ENCODE results near the gene LANCL3.

Gene LANCL3

DNA sequence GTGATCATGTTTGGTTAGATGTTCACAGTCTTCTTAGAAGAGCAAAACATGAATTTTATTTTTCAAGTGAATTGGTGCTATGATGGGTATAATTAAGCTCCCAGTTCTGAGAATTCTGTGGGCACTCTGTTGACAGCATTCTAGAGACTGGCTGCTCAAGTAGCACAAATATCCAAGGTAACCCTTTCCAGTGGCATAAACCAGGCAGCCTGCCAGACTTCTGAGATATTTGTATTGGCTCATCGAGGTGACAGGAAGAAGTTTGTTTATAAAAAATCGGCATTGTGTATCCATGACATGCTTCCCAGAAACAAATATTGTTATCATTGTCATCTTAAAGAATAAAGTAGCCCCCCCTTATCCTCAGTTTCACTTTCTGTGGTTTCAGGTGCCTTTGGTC, 28.3 kb downstream of the LANCL3 start:
- TF ChIP-seq CEBPB (IDR thresholded peaks at IDR 0.05) (no peak), RAD21 (IDR thresholded peaks at IDR 0.05; ENCODE audit: low read depth) (no peak)
- TF ChIP-seq, protein P1, sequence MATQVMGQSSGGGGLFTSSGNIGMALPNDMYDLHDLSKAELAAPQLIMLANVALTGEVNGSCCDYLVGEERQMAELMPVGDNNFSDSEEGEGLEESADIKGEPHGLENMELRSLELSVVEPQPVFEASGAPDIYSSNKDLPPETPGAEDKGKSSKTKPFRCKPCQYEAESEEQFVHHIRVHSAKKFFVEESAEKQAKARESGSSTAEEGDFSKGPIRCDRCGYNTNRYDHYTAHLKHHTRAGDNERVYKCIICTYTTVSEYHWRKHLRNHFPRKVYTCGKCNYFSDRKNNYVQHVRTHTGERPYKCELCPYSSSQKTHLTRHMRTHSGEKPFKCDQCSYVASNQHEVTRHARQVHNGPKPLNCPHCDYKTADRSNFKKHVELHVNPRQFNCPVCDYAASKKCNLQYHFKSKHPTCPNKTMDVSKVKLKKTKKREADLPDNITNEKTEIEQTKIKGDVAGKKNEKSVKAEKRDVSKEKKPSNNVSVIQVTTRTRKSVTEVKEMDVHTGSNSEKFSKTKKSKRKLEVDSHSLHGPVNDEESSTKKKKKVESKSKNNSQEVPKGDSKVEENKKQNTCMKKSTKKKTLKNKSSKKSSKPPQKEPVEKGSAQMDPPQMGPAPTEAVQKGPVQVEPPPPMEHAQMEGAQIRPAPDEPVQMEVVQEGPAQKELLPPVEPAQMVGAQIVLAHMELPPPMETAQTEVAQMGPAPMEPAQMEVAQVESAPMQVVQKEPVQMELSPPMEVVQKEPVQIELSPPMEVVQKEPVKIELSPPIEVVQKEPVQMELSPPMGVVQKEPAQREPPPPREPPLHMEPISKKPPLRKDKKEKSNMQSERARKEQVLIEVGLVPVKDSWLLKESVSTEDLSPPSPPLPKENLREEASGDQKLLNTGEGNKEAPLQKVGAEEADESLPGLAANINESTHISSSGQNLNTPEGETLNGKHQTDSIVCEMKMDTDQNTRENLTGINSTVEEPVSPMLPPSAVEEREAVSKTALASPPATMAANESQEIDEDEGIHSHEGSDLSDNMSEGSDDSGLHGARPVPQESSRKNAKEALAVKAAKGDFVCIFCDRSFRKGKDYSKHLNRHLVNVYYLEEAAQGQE (IDR thresholded peaks at IDR 0.05; ENCODE audit: low read depth) = no peak

DNA sequence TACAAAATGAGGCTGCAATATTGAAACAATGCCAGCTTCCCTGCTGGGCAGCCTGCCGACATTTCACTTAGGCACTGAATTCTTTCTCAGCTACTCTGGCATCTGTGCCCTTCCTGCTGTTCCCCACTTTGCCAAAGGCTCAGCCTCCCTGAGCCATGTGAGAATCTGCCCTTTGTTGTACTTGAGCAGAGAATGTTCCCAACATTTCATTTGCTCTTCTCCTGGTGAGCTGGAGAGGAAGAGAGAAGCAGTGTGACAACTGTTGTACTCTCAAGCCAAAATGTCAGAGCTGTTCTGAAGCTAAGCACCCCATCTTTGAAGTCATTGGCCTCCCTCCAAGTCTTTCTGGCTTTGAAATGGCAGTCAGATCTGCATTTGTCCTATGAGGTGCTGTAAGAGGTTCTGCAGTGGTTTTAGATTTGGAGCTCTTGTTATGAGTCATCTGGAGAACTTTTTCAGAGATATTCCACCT, 32.5 kb downstream of the LANCL3 start:
- TF ChIP-seq, protein P2, sequence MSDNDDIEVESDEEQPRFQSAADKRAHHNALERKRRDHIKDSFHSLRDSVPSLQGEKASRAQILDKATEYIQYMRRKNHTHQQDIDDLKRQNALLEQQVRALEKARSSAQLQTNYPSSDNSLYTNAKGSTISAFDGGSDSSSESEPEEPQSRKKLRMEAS (IDR thresholded peaks at IDR 0.05) = no peak
- TF ChIP-seq YY1 (IDR thresholded peaks at IDR 0.05; ENCODE audit: low read depth) = peak; percentile 16; the same call in 1 of the 2 replicates
- no peak for TF ChIP-seq ZBTB7A (IDR thresholded peaks at IDR 0.05; ENCODE audit: low read depth)
- no peak for TF ChIP-seq TAF1 (IDR thresholded peaks at IDR 0.05; ENCODE audit: low read depth)
- no peak for TF ChIP-seq TCF12 (IDR thresholded peaks at IDR 0.05; ENCODE audit: low read depth)
- TF ChIP-seq, protein P3, sequence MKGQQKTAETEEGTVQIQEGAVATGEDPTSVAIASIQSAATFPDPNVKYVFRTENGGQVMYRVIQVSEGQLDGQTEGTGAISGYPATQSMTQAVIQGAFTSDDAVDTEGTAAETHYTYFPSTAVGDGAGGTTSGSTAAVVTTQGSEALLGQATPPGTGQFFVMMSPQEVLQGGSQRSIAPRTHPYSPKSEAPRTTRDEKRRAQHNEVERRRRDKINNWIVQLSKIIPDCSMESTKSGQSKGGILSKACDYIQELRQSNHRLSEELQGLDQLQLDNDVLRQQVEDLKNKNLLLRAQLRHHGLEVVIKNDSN (IDR thresholded peaks at IDR 0.05) = no peak
- no peak for TF ChIP-seq CEBPB (IDR thresholded peaks at IDR 0.05)
- no peak for TF ChIP-seq TEAD4 (IDR thresholded peaks at IDR 0.05)
- peak; percentile 60 for TF ChIP-seq NFIC (IDR thresholded peaks at IDR 0.05)
- no peak for TF ChIP-seq CREB1 (IDR thresholded peaks at IDR 0.05; ENCODE audit: low read depth)
- no peak for TF ChIP-seq EP300 (IDR thresholded peaks at IDR 0.05; ENCODE audit: borderline replicate concordance)
- TF ChIP-seq FOXM1 (IDR thresholded peaks at IDR 0.05; ENCODE audit: borderline replicate concordance, low read depth) = no peak
- no peak for TF ChIP-seq EGR1 (IDR thresholded peaks at IDR 0.05)
- TF ChIP-seq, protein P1 (IDR thresholded peaks at IDR 0.05; ENCODE audit: low read depth) = no peak

DNA sequence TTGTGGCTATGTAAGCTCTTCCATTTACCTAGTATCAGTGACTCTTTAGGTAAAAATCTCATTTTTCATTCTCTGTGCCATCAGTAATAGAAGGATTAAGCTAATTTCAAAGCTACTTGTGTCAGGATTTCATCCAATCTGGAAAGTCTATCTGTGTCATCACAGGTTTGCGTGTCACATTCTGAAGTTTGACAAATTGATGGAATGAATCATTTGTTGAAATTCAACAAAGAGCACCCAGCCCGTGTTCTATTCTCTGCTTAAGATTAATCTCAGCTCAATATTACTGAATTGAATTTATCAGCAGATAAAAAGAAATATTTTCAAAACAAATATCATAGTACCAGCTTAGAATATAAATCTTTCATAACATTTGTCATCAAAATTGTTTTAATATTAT, 35.8 kb downstream of the LANCL3 start:
- TF ChIP-seq NFIC (IDR thresholded peaks at IDR 0.05) = no peak
- TF ChIP-seq TCF12 (IDR thresholded peaks at IDR 0.05; ENCODE audit: low read depth) = no peak
- no peak for TF ChIP-seq CEBPB (IDR thresholded peaks at IDR 0.05)
- TF ChIP-seq EP300 (IDR thresholded peaks at IDR 0.05; ENCODE audit: borderline replicate concordance) = no peak
- TF ChIP-seq, protein P3 (IDR thresholded peaks at IDR 0.05) = no peak
- TF ChIP-seq, protein P2 (IDR thresholded peaks at IDR 0.05) = no peak
- TF ChIP-seq, protein P1 (IDR thresholded peaks at IDR 0.05; ENCODE audit: low read depth) = no peak
- TF ChIP-seq EGR1 (IDR thresholded peaks at IDR 0.05) = no peak
- no peak for TF ChIP-seq FOXM1 (IDR thresholded peaks at IDR 0.05; ENCODE audit: borderline replicate concordance, low read depth)
- no peak for TF ChIP-seq YY1 (IDR thresholded peaks at IDR 0.05; ENCODE audit: low read depth)
- no peak for TF ChIP-seq TAF1 (IDR thresholded peaks at IDR 0.05; ENCODE audit: low read depth)
- TF ChIP-seq ZBTB7A (IDR thresholded peaks at IDR 0.05; ENCODE audit: low read depth) = no peak
- TF ChIP-seq CREB1 (IDR thresholded peaks at IDR 0.05; ENCODE audit: low read depth) = no peak
- no peak for TF ChIP-seq TEAD4 (IDR thresholded peaks at IDR 0.05)
- no peak for TF ChIP-seq RAD21 (IDR thresholded peaks at IDR 0.05; ENCODE audit: low read depth)

DNA sequence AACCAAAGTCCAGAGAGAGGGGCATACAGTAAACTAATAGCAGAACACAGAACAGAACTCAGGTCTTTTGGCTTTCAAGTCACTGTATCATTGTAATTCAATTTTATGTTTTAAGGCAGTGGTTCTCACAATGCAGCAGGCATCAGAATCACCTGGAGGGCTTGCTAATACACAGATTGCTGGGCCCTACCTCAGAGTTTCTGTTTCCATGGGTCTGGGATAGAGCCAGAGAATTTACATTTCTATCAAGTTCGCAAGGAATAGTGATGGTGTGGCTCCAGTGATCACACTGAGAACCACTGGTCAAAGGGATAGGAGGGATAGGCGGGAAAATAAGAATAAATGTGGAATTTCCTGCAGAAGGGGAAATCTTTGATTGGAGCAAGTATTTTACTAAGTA, 36.7 kb downstream of the LANCL3 start:
- TF ChIP-seq, protein P3 (IDR thresholded peaks at IDR 0.05) = no peak
- TF ChIP-seq EGR1 (IDR thresholded peaks at IDR 0.05) (no peak), NFIC (IDR thresholded peaks at IDR 0.05) (no peak), FOXM1 (IDR thresholded peaks at IDR 0.05; ENCODE audit: borderline replicate concordance, low read depth) (no peak), TAF1 (IDR thresholded peaks at IDR 0.05; ENCODE audit: low read depth) (no peak), RAD21 (IDR thresholded peaks at IDR 0.05; ENCODE audit: low read depth) (no peak), TEAD4 (IDR thresholded peaks at IDR 0.05) (no peak), TCF12 (IDR thresholded peaks at IDR 0.05; ENCODE audit: low read depth) (no peak), YY1 (IDR thresholded peaks at IDR 0.05; ENCODE audit: low read depth) (no peak), EP300 (IDR thresholded peaks at IDR 0.05; ENCODE audit: borderline replicate concordance) (no peak), ZBTB7A (IDR thresholded peaks at IDR 0.05; ENCODE audit: low read depth) (no peak), CREB1 (IDR thresholded peaks at IDR 0.05; ENCODE audit: low read depth) (no peak), CEBPB (IDR thresholded peaks at IDR 0.05) (no peak)
- TF ChIP-seq, protein P2 (IDR thresholded peaks at IDR 0.05) = no peak
- TF ChIP-seq, protein P1 (IDR thresholded peaks at IDR 0.05; ENCODE audit: low read depth) = no peak

Data from Ishikawa (cell line).